Activated CD4-positive, alpha-beta T cell treated with anti-CD3 and anti-CD28 coated beads, Interleukin-2, amount 50 U/mL, for 24 hours (primary cell): ENCODE data around the gene RASSF1.
A peak's percentile ranks its signal among the peaks of the same experiment; 100 is the strongest.

Experiments
- DNase-seq, 2 donors: peaks; one replicate each; pipeline ENCODE4 v3.0.0-alpha.2; 2020; ENCODE audit warnings: low read depth in 1 of 2, low spot score in 1 of 2

Gene RASSF1

DNA sequence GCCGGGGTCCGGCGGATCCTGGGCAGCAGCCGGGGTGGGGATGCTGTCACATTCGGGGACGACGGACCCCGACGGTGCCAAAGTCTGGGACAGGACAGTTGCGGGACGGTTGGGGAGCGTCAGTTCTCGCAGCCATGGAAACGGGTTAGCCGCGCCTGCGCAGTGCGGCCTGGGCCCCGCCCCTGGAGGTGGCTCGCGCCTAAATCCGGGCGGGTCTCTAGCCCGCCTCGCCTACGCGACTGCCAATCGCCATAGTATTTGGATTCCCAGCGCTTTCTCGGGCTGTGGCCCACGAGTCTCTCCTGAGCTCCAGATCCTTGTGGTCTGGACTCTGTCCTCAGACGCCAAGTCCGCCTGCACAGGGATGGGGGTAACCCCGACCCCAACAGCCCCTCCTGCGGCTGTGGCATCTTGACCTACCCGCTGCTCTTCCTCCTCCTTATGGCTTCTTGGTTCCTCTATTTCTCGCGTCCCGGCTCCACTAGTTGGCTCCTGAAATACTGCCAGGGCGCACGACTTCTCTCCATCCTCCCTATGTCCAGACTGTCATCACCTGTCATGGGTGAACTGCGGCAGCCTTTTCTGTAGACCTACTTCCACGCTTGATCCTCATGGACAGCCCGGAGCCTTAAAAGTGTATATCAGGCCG, 5.1 kb upstream of the RASSF1 start, which contains the start of gene ZMYND10:
Gene ZMYND10, minus strand, starts transcription at position 147 of the 649 bp plus-strand sequence. CDS start 153 bp downstream, outside the sequence.
- DNase-seq, result peak; percentile 52 to 57

DNA sequence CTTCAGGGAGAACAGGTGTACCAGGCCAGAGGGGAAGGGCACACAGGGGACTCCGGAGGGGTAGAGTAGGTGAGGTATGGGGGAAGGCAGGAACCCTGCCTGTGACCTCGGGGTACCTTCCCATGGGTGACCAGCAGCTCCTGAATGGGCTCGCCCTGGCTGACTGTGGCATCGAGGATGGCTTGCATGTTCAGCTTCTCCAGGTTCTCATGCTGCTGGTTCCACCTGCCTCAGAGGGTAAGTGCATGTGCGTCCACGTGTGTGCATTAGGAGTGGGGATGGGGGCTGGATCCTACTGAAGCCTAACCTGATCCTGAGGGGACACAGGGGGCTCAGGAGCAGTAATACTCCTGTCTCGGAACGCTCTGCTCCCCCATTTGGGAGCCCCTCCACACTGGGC, 4.4 kb upstream of the RASSF1 start:
- DNase-seq, result no peak

DNA sequence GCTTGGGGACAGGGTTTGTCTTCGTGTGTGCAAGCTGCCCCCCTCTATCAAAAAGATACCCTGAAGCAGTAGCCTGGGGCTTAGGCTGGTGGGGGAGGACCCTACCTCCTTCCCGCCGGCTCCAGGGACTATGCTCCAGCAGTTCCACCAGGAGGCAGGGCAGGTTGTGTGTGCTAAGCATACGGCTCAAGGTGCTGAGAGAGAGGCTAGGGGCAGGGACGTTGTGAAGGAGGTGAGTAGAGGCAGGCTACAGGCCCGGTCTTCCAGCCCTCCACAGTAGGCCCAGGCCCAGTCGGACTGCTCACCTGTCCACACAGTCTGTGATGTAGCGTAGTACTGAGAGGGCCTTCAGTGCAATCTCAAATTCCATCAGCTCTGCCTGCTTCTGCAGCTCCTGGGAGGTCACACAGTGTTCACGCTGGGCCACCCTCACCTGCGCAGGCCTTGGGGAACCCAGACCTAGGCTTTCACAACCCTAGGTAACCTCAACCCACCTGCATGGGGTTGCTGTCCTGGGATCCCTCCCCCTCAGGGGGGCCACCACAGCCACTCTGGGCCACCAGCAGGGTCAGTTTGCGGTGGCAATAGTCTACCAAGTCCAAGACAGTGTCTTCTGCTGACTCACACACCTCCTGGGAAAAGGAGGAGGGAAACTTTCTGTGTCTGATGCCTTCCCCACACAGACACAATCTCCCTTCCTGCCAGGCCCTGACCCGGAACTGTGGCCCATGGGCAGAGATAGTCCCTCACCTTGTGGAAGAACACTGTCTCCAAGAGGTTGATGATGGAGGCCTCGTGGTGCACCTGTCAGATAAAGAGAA, 2.4 kb upstream of the RASSF1 start:
- no peak for DNase-seq

DNA sequence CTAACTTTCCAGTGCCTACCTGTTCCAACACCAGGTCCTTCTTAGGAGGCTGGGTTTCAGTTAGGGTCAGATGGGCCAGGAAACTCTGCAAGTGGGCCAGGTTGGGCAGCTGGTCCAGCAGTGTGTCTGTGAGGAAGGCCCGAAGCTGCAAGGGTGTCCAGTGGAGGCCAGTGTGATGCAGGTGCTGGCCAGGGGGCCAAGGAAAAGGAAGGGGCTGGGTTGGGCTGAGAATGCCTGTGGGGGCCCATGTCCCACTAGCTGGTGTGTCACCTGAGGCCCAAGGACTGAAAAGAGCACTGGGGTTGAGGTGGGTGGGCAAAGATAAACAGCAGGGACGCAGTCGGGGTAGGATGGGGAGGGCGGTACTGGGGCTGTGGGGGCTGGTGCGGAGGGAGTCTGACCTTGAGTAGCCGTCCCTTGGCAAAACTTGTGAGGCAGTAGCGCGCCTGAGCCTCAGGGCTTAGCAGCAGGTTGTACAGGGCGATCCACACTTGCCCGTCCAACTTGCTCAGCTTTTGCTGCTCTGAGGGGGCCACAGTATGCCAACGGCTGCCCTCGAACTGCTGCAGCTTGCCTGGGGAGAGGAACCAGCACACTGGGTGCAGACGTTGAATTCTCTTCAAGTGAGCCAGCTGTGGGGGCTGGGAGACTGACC, 1.5 kb upstream of the RASSF1 start:
- DNase-seq, result no peak

DNA sequence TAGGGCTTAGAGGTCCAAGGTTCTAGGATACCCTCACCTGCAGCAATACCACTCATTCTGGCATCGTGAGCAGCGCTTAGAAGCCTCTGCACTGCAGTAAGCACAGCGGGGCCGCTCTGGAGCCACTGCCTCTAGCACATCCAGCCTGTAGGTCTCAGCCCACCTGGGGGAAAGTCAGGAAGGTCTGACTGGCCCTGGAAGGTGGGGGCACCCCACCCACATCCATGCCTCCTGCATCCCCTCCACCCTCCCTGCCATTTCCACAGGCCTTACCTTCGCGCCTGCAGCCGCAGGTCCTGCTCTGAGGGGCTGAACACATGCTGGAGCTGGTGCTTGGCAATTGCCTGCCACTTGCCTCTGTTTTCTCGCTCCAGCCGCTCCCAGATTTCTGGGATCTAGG, 901 bp upstream of the RASSF1 start:
- DNase-seq, result no peak

DNA sequence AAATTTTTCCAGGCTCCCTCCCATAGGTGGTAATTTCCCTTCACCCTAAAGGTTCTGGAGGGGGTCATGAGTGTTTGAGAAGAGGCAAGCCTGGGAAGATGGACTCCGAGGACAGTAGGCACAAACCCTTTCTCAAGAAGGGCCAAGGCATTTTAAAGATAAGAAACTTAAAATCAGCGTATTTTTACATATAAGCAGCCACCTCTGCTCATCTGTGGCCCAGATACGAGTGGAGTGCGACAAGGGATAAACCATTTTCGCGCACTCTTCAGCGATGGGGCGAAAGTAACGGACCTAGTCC, 539 bp downstream of the RASSF1 start:
- no peak for DNase-seq

DNA sequence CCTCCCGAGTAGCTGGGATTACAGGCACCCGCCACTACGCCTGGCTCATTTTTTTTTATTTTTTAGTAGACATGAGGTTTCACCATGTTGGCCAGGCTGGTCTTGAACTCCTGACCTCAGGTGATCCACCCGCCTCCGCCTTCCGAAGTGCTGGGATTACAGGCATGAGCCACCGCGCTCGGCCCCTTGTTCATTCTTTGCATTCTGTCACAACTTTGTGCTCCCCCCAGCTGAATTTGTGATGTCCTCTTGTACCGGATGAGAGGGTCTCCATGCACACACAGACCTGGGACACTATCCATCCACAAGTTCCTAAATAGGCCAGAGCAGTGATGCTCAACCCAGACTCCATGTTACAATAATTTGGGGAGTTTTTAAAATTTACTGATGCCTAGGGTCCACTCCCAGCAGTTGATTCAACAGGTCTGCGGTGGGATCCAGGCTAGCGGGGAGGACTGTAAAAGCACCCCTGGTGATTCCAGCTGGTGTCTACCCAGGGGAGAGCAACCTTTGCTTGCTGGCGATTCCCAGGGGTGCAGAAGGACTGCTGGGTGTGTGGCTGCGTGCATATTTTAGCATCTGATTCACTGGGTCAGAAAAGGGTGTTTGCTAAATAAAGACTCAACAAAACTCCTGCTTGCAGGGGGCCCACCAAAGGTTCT, 1.0 kb downstream of the RASSF1 start:
- no peak for DNase-seq

DNA sequence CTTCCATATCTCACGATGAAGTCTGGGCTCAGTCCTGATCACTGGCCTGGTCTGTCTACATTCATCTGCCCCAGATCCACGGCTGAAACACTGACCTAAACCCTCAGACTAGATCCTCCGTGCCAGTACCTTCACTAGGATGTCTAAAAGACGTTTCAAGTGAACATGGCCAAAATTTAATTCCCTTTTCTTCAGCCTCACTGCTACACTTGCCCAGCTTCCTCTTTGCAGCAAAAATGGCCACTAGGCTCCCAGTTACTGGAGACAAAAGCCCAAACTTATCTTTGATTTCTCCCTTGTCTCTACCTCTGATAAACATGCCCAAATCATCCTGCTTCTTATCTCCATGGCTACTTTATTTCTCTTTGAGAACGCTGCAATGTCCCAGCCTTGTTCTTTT, 1.7 kb downstream of the RASSF1 start:
- DNase-seq, result no peak

DNA sequence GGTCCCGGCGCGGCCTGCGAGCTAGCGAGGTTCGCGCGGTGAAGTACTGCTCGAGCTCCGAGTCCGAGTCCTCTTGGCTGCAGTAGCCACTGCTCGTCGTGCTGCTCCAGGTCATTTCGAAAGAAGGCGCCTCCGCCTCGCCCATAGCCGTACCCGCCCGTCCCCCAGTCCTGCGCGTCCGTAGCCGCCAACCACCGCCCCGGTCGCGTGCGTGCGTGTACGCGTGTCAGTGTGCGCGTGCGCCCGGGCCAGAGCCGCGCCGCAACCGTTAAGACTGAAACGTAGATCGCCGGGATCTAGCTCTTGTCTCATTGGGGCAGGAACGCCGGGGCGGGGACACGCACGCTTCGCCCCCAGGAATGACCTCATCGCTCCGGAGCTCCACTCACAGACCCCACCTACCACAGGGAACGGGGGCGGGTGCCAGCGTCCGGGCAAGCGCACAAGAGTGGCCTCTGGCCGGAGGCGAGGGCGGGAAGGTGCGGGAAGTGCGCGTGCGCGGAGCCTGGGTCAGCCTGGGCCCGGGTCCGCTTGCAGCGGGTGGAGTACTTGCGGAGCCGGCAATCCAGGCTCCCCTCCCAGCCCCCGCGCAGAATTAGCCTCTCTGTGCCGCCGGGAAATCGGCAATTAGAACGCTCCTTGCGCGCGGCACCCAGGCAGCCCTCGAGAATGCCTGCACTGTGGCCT, 3.3 kb downstream of the RASSF1 start:
- peak; percentile 88 to 94 for DNase-seq

DNA sequence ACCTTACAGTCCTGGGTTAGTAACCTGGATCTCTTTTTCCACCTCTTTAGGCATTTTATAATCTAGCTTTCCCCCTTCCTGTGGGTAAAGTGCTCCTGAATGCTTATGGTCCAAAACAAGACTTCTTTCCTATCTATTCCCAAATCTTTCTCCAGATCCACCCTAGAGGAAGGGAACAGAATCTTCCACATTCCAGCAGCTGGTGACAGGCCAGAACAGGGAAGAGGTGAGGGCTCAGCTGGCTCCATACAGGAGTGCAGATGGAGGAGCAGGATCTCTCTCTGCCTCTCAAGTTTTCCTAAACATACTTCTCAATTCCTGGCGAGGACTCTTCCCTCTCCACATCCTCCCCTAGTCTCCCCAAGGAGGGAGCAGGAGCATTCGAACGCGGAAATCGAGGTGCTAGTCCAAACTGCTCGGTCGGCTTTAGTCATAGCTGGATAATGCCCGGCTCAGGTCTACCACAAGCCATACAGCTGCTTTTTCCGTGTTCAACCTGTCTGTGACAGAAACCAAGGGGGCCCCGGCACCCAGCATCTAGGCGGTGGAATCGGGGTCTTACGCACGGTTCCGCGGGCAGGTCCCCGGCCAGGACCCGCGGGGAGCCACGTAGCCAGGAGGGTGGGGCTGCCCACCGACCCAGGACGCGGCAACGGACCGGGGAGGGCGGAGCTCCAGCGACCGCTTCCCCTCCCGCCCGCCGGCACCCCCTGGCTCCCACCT, 4.0 kb downstream of the RASSF1 start:
- peak in 1 of 2 donors; percentile 40 for DNase-seq

DNA sequence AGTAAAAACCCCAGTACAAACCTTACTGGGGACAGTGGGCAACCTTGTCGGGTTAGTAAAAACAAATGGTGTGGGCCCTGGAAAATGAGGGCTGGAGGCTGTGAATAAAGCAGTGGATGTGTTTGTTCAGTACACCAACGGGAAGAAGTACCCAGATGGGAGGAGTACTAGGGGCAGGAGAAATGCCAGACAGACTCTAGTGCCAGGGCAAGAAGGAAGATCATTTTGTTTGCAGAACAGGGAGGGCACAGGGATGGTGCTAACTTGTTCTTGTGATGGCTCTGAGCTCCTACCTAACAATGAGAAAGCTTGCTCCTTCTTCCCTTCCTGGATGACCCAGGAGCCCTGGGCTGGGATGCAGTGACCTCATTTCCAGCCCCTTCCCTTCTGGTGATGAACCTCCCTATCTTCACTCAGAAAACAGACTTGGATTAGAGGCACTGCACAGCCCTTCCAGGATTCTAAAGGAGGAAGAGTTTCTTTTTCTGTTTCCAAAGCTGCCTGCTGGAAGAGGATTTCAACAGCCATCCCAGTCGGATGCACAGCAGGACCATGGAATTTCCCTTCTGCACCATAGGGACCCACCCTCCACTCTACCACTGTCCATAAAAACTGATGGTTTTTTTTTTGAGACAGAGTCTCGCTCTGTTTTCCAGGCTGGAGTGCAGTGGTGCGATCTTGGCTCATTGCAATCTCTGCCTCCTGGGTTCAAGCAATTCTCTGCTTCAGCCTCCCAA, 6.1 kb downstream of the RASSF1 start:
- no peak for DNase-seq

DNA sequence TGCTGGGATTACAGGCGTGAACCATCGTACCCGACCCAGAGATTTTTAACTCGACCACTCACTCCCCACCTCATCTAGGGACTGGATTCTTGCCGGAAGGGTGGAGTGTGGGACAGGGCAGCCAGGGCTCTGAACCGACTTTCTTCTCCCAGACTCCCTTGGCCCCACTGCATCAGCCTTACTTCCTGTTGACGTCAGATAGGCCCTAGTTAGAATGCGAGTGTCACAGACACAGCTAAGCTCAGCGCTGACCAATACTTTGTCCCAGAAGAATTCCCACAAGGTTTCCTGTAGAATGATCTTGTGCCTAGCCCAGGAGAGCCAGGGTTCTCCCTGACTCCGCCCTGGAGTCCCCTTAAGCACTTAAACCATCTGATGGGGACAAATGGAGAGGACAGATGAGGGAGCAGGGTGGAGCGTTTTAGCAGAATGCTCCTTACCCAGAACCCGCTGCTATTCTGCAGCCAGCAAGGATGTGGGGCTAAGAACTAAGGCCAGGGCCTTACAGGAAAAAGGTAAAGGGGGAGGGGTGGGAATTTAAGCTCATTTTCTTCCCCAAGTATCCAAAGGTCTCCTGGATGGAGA, 6.8 kb downstream of the RASSF1 start:
- DNase-seq, result no peak

DNA sequence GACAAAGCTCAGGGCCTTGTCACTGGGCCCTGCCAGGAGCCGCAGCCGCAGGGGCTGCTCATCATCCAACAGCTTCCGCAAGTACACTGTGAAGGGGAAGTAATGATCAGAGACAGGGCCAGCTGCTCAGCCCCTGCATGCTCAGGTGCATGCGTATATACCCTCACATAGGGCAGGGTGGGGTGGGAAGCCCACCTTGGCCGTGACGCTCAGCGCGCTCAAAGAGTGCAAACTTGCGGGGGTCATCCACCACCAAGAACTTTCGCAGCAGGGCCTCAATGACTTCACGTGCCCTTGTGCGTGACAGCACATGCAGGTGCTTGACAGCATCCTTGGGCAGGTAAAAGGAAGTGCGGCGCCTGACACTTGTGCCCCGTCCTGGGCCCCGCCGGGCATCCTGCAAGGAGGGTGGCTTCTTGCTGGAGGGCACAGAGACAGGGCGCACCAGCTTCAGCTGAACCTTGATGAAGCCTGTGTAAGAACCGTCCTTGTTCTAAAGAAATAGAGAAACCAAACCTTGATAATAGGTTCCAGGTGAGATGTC, 9.2 kb downstream of the RASSF1 start:
- DNase-seq, result no peak

DNA sequence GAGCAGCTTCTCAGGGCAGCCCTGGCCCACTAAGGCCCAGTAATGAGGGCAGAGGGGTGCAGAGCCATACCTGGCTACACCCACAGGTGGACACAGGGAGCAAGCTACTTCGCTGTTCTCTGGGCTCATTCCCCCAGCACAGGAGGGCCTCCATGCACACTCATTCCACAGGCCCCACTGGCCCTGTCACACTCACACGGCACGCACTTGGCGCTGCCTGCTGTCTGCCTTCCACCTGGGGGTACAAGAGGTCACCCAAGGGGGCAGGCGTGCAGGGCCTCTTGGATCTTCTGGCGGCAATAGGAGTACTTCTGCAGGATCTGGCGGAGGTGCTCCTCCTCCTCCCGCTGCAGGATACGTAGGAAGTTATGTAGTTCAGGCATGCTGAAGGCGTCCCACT, 10.3 kb downstream of the RASSF1 start:
- DNase-seq, result no peak

DNA sequence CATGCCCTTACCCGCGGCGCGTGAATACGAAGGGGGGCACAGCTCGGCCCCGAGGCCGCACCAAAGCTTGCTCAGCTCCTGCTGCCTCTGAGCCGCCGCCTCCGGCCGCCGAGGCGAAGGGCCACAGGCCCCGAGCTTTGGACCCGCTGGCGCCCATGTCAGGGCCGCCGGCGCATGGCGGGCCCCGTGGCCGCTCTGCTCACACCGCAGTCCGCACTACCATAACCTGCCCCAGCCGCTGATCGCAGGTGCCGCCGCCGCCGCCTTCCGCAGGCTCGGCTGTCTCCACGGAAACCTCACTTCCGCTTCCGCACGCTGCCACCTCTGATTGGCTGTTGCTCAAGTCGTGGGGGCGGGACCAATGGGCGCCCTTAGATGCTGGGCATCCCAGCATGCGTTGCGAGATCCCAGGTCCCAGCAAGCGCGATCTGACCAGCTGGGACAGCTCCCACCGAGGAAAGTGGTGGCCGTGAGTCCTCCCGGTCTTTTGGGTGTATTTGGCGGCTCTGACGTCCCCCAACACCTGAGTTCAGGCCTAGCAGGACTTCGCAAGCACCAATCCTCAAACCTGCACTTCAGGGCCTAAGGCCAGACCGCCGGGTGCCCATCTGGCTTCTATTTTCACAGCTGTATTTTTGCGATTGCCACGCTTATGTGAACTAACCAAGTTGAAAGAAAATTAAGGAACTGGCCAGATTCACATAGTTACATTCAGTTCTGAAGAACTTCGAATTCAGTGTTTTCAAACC, 12.5 kb downstream of the RASSF1 start, which contains the start of gene TUSC2:
Gene TUSC2, minus strand, starts transcription at position 281 of the 749 bp plus-strand sequence. Its CDS starts 124 bp downstream, at position 157.
- peak; percentile 84 to 94 for DNase-seq

DNA sequence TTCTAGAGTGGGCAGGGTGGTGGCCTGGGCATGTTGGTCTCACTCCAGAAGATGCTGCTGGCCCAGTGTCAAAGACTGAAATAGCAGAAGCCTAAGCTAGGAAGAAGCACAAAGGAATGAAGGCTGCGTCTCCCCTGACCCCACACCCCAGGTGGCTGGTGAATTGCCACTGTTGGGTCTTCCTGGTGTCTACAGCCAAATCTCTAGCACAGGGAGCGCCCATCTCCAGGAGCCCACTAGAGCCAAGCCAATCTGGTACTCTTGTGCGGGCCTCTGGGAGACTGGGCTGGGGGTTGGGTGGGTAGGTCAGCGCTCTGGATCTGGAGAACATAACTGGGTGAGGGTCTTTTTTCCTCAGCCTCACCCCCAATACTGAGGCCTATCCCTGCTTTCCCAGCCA, 13.5 kb downstream of the RASSF1 start:
- no peak for DNase-seq

DNA sequence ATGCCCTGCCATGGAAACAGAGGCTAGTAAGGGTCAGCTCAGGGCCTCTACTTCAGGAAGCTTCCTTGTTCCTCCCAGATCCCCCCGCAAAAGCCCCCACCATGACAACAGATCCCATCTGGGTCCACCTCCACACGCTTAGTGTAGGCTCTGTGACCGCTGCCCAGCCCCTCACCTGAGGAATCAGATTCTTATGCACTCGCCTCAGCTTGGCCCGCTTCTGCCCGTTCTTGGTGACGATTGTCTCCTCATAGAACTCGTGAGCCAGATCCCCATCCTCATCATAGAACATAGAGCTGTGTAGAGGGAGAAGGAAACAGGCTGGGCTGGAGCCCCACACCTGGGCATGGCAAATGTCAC, 14.5 kb downstream of the RASSF1 start:
- no peak for DNase-seq

DNA sequence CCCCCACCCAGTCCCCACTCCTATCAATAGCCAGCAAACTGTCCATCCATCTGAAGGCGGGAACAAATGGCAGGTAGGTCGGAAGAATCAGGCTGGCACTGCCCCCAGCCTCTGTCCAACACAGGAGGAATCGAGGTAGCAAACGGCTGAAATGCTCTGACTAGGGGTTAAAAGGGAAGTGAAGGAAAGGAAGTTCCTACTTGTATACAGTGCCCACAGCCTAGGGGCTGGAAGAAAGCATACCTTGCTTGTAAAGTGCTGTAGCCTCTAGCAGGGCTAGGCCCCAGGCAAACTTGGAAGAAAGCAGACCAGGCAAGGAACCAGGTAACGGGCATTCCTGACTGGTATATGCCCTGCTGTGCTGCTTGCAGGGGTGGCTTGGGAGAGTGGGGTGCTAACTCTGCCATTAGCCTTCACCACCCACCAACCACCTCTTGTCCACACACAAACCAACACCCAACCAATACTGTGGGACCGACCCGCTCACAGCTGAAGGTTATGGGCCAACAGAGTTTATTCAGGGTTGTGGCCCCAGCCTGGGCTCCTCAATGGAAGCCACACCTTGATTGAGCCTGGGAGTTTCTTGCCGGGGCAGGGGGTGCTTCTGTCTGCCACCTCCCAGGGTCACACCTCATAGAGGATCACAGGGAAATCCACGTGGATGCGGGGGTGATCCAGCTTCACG, 15.0 kb downstream of the RASSF1 start:
- DNase-seq, result no peak
